PC-3 (cell line): ENCODE results near the gene SEMA3F.

Experiments
- CTCF ChIP-seq: fragments of 300-600 bp; sonication (generic); conservative IDR thresholded peaks from 2 replicates; pipeline ENCODE4 v1.5.1; 2017; ENCODE audit warnings: antibody characterized with exemption, low read depth, mild to moderate bottlenecking, low read length
- EZH2 ChIP-seq: fragments of 300-600 bp; sonication (generic); IDR thresholded peaks from one replicate; pipeline ENCODE4 v1.6.1; 2017; ENCODE audit warnings: antibody characterized with exemption, mild to moderate bottlenecking, low read length; ENCODE audit not compliant: unreplicated experiment

- no peak for TF ChIP-seq EZH2
- no peak for TF ChIP-seq CTCF
Observed at GRCh38 chr3:50183755-50184154, 28.6 kb downstream of the SEMA3F start.
